ENCODE measurements around the gene BANF2. TPM values are rescaled to one million over a fixed set of nuclear protein-coding genes. Genes with fewer than 3 reads are reported as not detected.

Gene BANF2
- total RNA-seq, 1 experiment from 2014 or later: not detected

GRCh38 chr20:17762873-17763557 lies 63.2 kb downstream of the BANF2 start:
- Histone ChIP-seq H4K20me1 (ENCODE audit: low read length) (no peaks in the 10 kb centered on the region), H3K4me3 (ENCODE audit: low read length) (no peak overlapping the region), H3K4me2 (ENCODE audit: low read length) (0 out of 2 replicates have a peak overlapping the region, but pooled peaks have one; percentile 22), H3F3A (ENCODE audit: low read length, unreplicated experiment) (no peaks in the 10 kb centered on the region), H3K27me3 (ENCODE audit: low read length) (no peaks in the 10 kb centered on the region), H2AFZ (ENCODE audit: low read length) (no peak overlapping the region), H3K9me3 (ENCODE audit: low read length) (no peaks in the 10 kb centered on the region), H3K4me1 (ENCODE audit: insufficient read depth, low read length) (peaks cover 7% of the 10 kb centered on the region; the same call in 1 of the 2 replicates), H3K9me2 (replicated peaks; ENCODE audit: low read length) (no peaks in the 10 kb centered on the region), H3K36me3 (ENCODE audit: low read depth, low read length) (no peaks in the 10 kb centered on the region), H3K79me2 (ENCODE audit: low read length) (no peaks in the 10 kb centered on the region), H3K27ac (ENCODE audit: low read length) (no peak overlapping the region), H3K9ac (ENCODE audit: low read length) (no peak overlapping the region)
- ChIA-PET POLR2A (ENCODE audit: unreplicated experiment) (no interaction called here), CTCF (no interaction called here)
- BruUV-seq (replicated peaks): no TSS peak
- intact Hi-C loops (cut with micrococcal nuclease): no loop called here
- DNase-seq (peak; percentile 45), ATAC-seq (peak; percentile 27; the same call in 1 of the 2 replicates)
- no peak for TF ChIP-seq EZH2 (IDR thresholded peaks at IDR 0.05; ENCODE audit: low read length, unreplicated experiment)
- no peak for TF ChIP-seq EZH2phosphoT487 (IDR thresholded peaks at IDR 0.05; ENCODE audit: borderline replicate concordance, low read length)
- no peak for TF ChIP-seq CTCF (conservative IDR thresholded peaks at IDR 0.05; ENCODE audit: low read depth, low read length)

GRCh38 chr20:17765017-17765416 lies 65.3 kb downstream of the BANF2 start:
- intact Hi-C loops (cut with micrococcal nuclease): no loop called here
- Histone ChIP-seq H3K9me2 (replicated peaks; ENCODE audit: low read length) (no peaks in the 10 kb centered on the region), H3K4me3 (ENCODE audit: low read length) (no peak overlapping the region), H3K79me2 (ENCODE audit: low read length) (no peaks in the 10 kb centered on the region), H3K9ac (ENCODE audit: low read length) (no peak overlapping the region), H3K27ac (ENCODE audit: low read length) (no peak overlapping the region), H3K4me1 (ENCODE audit: insufficient read depth, low read length) (peaks cover 7% of the 10 kb centered on the region; the same call in 1 of the 2 replicates), H3K4me2 (ENCODE audit: low read length) (no peak overlapping the region), H4K20me1 (ENCODE audit: low read length) (no peaks in the 10 kb centered on the region), H3K27me3 (ENCODE audit: low read length) (no peaks in the 10 kb centered on the region), H3K9me3 (ENCODE audit: low read length) (no peaks in the 10 kb centered on the region), H2AFZ (ENCODE audit: low read length) (no peak overlapping the region), H3K36me3 (ENCODE audit: low read depth, low read length) (no peaks in the 10 kb centered on the region), H3F3A (ENCODE audit: low read length, unreplicated experiment) (no peaks in the 10 kb centered on the region)
- TF ChIP-seq EZH2phosphoT487 (IDR thresholded peaks at IDR 0.05; ENCODE audit: borderline replicate concordance, low read length): no peak
- no peak for TF ChIP-seq EZH2 (IDR thresholded peaks at IDR 0.05; ENCODE audit: low read length, unreplicated experiment)
- no peak for TF ChIP-seq CTCF (conservative IDR thresholded peaks at IDR 0.05; ENCODE audit: low read depth, low read length)
- BruUV-seq (replicated peaks): no TSS peak
- ATAC-seq (no peak), DNase-seq (no peak)
- ChIA-PET POLR2A (ENCODE audit: unreplicated experiment) (no interaction called here), CTCF (no interaction called here)

- no peak for DNase-seq
- no peak for ATAC-seq
- Histone ChIP-seq H3K79me2 (ENCODE audit: low read length) (no peaks in the 10 kb centered on the region), H3K9me2 (replicated peaks; ENCODE audit: low read length) (no peaks in the 10 kb centered on the region), H3K4me2 (ENCODE audit: low read length) (no peak overlapping the region), H3K9ac (ENCODE audit: low read length) (no peak overlapping the region), H3K9me3 (ENCODE audit: low read length) (no peaks in the 10 kb centered on the region), H3K36me3 (ENCODE audit: low read depth, low read length) (no peaks in the 10 kb centered on the region), H3K4me3 (ENCODE audit: low read length) (no peak overlapping the region), H3K27me3 (ENCODE audit: low read length) (no peaks in the 10 kb centered on the region), H3K4me1 (ENCODE audit: insufficient read depth, low read length) (peaks cover 7% of the 10 kb centered on the region; the same call in 1 of the 2 replicates), H2AFZ (ENCODE audit: low read length) (no peak overlapping the region), H3K27ac (ENCODE audit: low read length) (no peak overlapping the region), H4K20me1 (ENCODE audit: low read length) (no peaks in the 10 kb centered on the region), H3F3A (ENCODE audit: low read length, unreplicated experiment) (no peaks in the 10 kb centered on the region)
- CTCF ChIA-PET: no interaction called here
- no TSS peak for BruUV-seq (replicated peaks)
- TF ChIP-seq EZH2phosphoT487 (IDR thresholded peaks at IDR 0.05; ENCODE audit: borderline replicate concordance, low read length) (no peak), CTCF (conservative IDR thresholded peaks at IDR 0.05; ENCODE audit: low read depth, low read length) (no peak), EZH2 (IDR thresholded peaks at IDR 0.05; ENCODE audit: low read length, unreplicated experiment) (no peak)
- intact Hi-C loops (cut with micrococcal nuclease): no loop called here
- POLR2A ChIA-PET (ENCODE audit: unreplicated experiment): no interaction called here
Measured at GRCh38 chr20:17765584-17765983, 65.8 kb downstream of the BANF2 start.

Measured in PC-3 (cell line).